Neural progenitor cell (in vitro differentiated cells): ENCODE data around the gene DUS1L. TPM values are rescaled to one million over a fixed set of nuclear protein-coding genes. Genes with fewer than 3 reads are reported as not detected.

Source experiments
- DNase-seq: peaks from one replicate; pipeline ENCODE4 v3.0.0-alpha.2; 2016; ENCODE audit warnings: low spot score
- H2AFZ ChIP-seq: fragments of 200-600 bp; sonication (generic); replicated peaks from 2 replicates; pipeline ENCODE4 v1.6.1; 2016; ENCODE audit warnings: antibody characterized with exemption
- H3F3A ChIP-seq: fragments of 200-600 bp; sonication (generic); 2 replicates; pipeline ENCODE4 v1.6.1; 2016; ENCODE audit warnings: antibody characterized with exemption, low read depth
- H3K27ac ChIP-seq: fragments of 200-600 bp; sonication (generic); 2 replicates; pipeline ENCODE4 v1.5.1; 2016; ENCODE audit warnings: mild to moderate bottlenecking
- H3K27me3 ChIP-seq: fragments of 200-600 bp; sonication (generic); 2 replicates; pipeline ENCODE4 v1.6.1; 2016; ENCODE audit warnings: mild to moderate bottlenecking, moderate library complexity
- H3K36me3 ChIP-seq: fragments of 200-600 bp; sonication (generic); 2 replicates; pipeline ENCODE4 v1.5.1; 2016
- H3K4me1 ChIP-seq: fragments of 200-600 bp; sonication (generic); 2 replicates; pipeline ENCODE4 v1.6.1; 2016; ENCODE audit warnings: mixed run types
- H3K4me2 ChIP-seq: fragments of 200-600 bp; sonication (generic); 2 replicates; pipeline ENCODE4 v1.6.1; 2016
- H3K4me3 ChIP-seq: fragments of 200-600 bp; sonication (generic); 2 replicates; pipeline ENCODE4 v1.5.1; 2016
- H3K79me2 ChIP-seq: fragments of 200-600 bp; sonication (generic); 2 replicates; pipeline ENCODE4 v1.6.1; 2016; ENCODE audit warnings: low read depth
- H3K9ac ChIP-seq: fragments of 200-600 bp; sonication (generic); 2 replicates; pipeline ENCODE4 v1.6.1; 2016
- H3K9me3 ChIP-seq: fragments of 200-600 bp; sonication (generic); 2 replicates; pipeline ENCODE4 v1.5.1; 2016; ENCODE audit warnings: low read depth
- H4K20me1 ChIP-seq: fragments of 200-600 bp; sonication (generic); 2 replicates; pipeline ENCODE4 v1.6.1; 2016; ENCODE audit warnings: low read depth
- H3K27ac Mint-ChIP-seq: 3 replicates; pipeline ENCODE4 v1.8.0; 2021; ENCODE audit warnings: mixed read lengths
- H3K27me3 Mint-ChIP-seq: 2 replicates; pipeline ENCODE4 v1.8.0; 2022; ENCODE audit warnings: low read depth, mild to moderate bottlenecking, inconsistent platforms, moderate library complexity, mixed read lengths; ENCODE audit not compliant: insufficient read depth
- H3K36me3 Mint-ChIP-seq: 3 replicates; pipeline ENCODE4 v1.8.0; 2021; ENCODE audit warnings: mixed read lengths
- H3K4me1 Mint-ChIP-seq: 3 replicates; pipeline ENCODE4 v1.8.0; 2021; ENCODE audit warnings: mixed read lengths
- H3K4me3 Mint-ChIP-seq: 3 replicates; pipeline ENCODE4 v1.8.0; 2021; ENCODE audit warnings: mild to moderate bottlenecking, moderate library complexity, mixed read lengths
- H3K9me3 Mint-ChIP-seq: 3 replicates; pipeline ENCODE4 v1.8.0; 2020; ENCODE audit warnings: mixed read lengths
- CTCF ChIP-seq: fragments of 200-600 bp; sonication (generic); IDR thresholded peaks from 2 replicates; pipeline ENCODE4 v1.5.1; 2017; ENCODE audit warnings: antibody characterized with exemption, mild to moderate bottlenecking
- EZH2 ChIP-seq: fragments of 200-600 bp; sonication (generic); IDR thresholded peaks from 2 replicates; pipeline ENCODE4 v1.6.1; 2017; ENCODE audit warnings: antibody characterized with exemption, mild to moderate bottlenecking, moderate library complexity
- EZH2phosphoT487 ChIP-seq: fragments of 200-600 bp; sonication (generic); IDR thresholded peaks from 2 replicates; pipeline ENCODE4 v1.6.1; 2017; ENCODE audit warnings: antibody characterized with exemption
- total RNA-seq: library from RNA; depleted of rRNA; stranded (reverse); fragments of >200 nt; gene quantifications from 2 replicates; pipeline ENCODE4 v1.2.3, GENCODE V29; 2015; ENCODE audit warnings: low replicate concordance

Gene DUS1L
- total RNA-seq, 1 donor from 2014 or later = 54.5 TPM

GRCh38 chr17:82076785-82077591, 11.4 kb upstream of the DUS1L start:
- peaks cover 25% of the 10 kb centered on the region for H3K27me3 ChIP-seq
- no peak overlapping the region for H2AFZ ChIP-seq
- no peaks in the 10 kb centered on the region for H3K4me1 ChIP-seq
- H3K9ac ChIP-seq = no peak overlapping the region
- H3K79me2 ChIP-seq = no peaks in the 10 kb centered on the region
- H3K9me3 ChIP-seq = no peaks in the 10 kb centered on the region
- peak; percentile 57 for DNase-seq
- peaks cover 37% of the 10 kb centered on the region for H3F3A ChIP-seq
- H3K36me3 Mint-ChIP-seq = peaks cover 5% of the 10 kb centered on the region
- H3K4me3 ChIP-seq = no peak overlapping the region
- H3K27ac ChIP-seq = peak overlapping the region; percentile 34
- H4K20me1 ChIP-seq = peaks cover 34% of the 10 kb centered on the region
- H3K4me2 ChIP-seq = no peak overlapping the region
- no peaks in the 10 kb centered on the region for H3K36me3 ChIP-seq
- H3K9me3 Mint-ChIP-seq = no peaks in the 10 kb centered on the region
- H3K4me1 Mint-ChIP-seq = peaks cover 2% of the 10 kb centered on the region
- H3K27ac Mint-ChIP-seq = no peak overlapping the region
- TF ChIP-seq EZH2 = no peak
- no peak for TF ChIP-seq EZH2phosphoT487
- TF ChIP-seq CTCF = no peak
- H3K27me3 Mint-ChIP-seq = peaks cover 2% of the 10 kb centered on the region
- no peak overlapping the region for H3K4me3 Mint-ChIP-seq

GRCh38 chr17:82076018-82076784, 10.6 kb upstream of the DUS1L start:
- Mint-ChIP-seq H3K27me3 (peaks cover 2% of the 10 kb centered on the region), H3K36me3 (peaks cover 5% of the 10 kb centered on the region), H3K4me1 (peaks cover 2% of the 10 kb centered on the region), H3K9me3 (no peaks in the 10 kb centered on the region), H3K4me3 (peak overlapping the region; percentile 55), H3K27ac (no peak overlapping the region)
- TF ChIP-seq EZH2phosphoT487 (no peak), EZH2 (no peak), CTCF (no peak)
- H3K79me2 ChIP-seq = no peaks in the 10 kb centered on the region
- DNase-seq = no peak
- H3K4me1 ChIP-seq = no peaks in the 10 kb centered on the region
- H3K4me2 ChIP-seq = no peak overlapping the region
- H3K9me3 ChIP-seq = no peaks in the 10 kb centered on the region
- no peaks in the 10 kb centered on the region for H3K36me3 ChIP-seq
- H3K4me3 ChIP-seq = no peak overlapping the region
- H3K27me3 ChIP-seq = peaks cover 31% of the 10 kb centered on the region
- H3K9ac ChIP-seq = no peak overlapping the region
- peaks cover 37% of the 10 kb centered on the region for H3F3A ChIP-seq
- peaks cover 29% of the 10 kb centered on the region for H4K20me1 ChIP-seq
- no peak overlapping the region for H2AFZ ChIP-seq
- H3K27ac ChIP-seq = peak overlapping the region; percentile 34

- no peak overlapping the region for H3K27ac Mint-ChIP-seq
- H3K4me3 Mint-ChIP-seq = no peak overlapping the region
- peaks cover 8% of the 10 kb centered on the region for H4K20me1 ChIP-seq
- H3K36me3 ChIP-seq = no peaks in the 10 kb centered on the region
- no peak overlapping the region for H3K4me3 ChIP-seq
- H3K4me2 ChIP-seq = no peak overlapping the region
- H3K9me3 ChIP-seq = no peaks in the 10 kb centered on the region
- H3K27me3 Mint-ChIP-seq = peaks cover 4% of the 10 kb centered on the region
- H3F3A ChIP-seq = peaks cover 26% of the 10 kb centered on the region
- H3K36me3 Mint-ChIP-seq = peaks cover 3% of the 10 kb centered on the region
- no peak for DNase-seq
- no peak overlapping the region for H2AFZ ChIP-seq
- H3K4me1 ChIP-seq = no peaks in the 10 kb centered on the region
- no peak for TF ChIP-seq EZH2
- no peak for TF ChIP-seq EZH2phosphoT487
- no peak for TF ChIP-seq CTCF
- H3K4me1 Mint-ChIP-seq = peaks cover 2% of the 10 kb centered on the region
- no peaks in the 10 kb centered on the region for H3K9me3 Mint-ChIP-seq
- H3K27me3 ChIP-seq = peaks cover 41% of the 10 kb centered on the region
- H3K79me2 ChIP-seq = no peaks in the 10 kb centered on the region
- H3K27ac ChIP-seq = no peak overlapping the region
- H3K9ac ChIP-seq = no peak overlapping the region
Measured at GRCh38 chr17:82073446-82073845, 7.8 kb upstream of the DUS1L start.
